Ovary (tissue), 9 donors: ENCODE results near the gene RND1. TPM values are rescaled to one million over a fixed set of nuclear protein-coding genes. Genes with fewer than 3 reads are reported as not detected.
"Not testable (repeated sequence)": the region's sequence is repeated elsewhere in the genome, so short reads cannot be mapped to it uniquely, and the experiment has no call there.

ENCODE experiments used
- DNase-seq, 5 donors: peaks; one replicate each; pipeline ENCODE4 v3.0.0-alpha.2; 2019 to 2020
- H3K27ac ChIP-seq, 2 donors: fragments of 200-600 bp; one replicate each; pipeline versions ENCODE4 v1.5.1 to v1.8.0; 2019 to 2022
- H3K27me3 ChIP-seq: fragments of 200-600 bp; one replicate; pipeline ENCODE4 v1.8.0; 2022
- H3K36me3 ChIP-seq: fragments of 200-600 bp; sonication (generic); one replicate; pipeline ENCODE4 v1.5.1; 2019
- H3K4me1 ChIP-seq: one replicate; pipeline ENCODE4 v1.8.1; 2013; ENCODE audit warnings: mild to moderate bottlenecking, moderate library complexity; ENCODE audit not compliant: insufficient read depth
- H3K4me3 ChIP-seq: fragments of 200-600 bp; sonication (generic); one replicate; pipeline ENCODE4 v1.5.1; 2017
- H3K9me3 ChIP-seq, 2 donors: fragments of 200-600 bp in 1 of 2; sonication (generic) in 1 of 2; one replicate each; pipeline versions ENCODE4 v1.5.1 to v1.8.1; 2013 to 2019; ENCODE audit warnings: mild to moderate bottlenecking in 1 of 2, moderate library complexity in 1 of 2
- EP300 ChIP-seq: sonication (generic); formaldehyde crosslinking; IDR thresholded peaks from one replicate; pipeline ENCODE4 v1.6.1; 2017; ENCODE audit warnings: antibody characterized with exemption
- POLR2A ChIP-seq: fragments of 450-650 bp; IDR thresholded peaks from one replicate; pipeline ENCODE4 v1.6.1; 2017; ENCODE audit warnings: antibody characterized with exemption, mild to moderate bottlenecking, moderate library complexity
- WGBS, 3 donors: extraction: QIAGEN DNeasy Blood & Tissue Kit in 1 of 3; methylation state at CpG; one replicate each; pipeline versions ENCODE4 v1.1.5 to v1.1.7; 2013 to 2017; 5-methylcytosine and 5-hydroxymethylcytosine counted together
- intact Hi-C, 4 donors: fragments of 100-400 bp; cut with DNase I; formaldehyde crosslinking; loops; one replicate each; pipeline versions ENCODE4 v1.11.0 to v1.15.1; 2022 to 2023
- polyA plus RNA-seq, 2 donors: library from polyadenylated mRNA; stranded (reverse); fragments of 200-250 nt in 1 of 2; fragments of 350-450 nt in 1 of 2; fragmentation: Illumina TruSeq in 1 of 2; extraction: RNeasy Lipid Tissue Mini Kit (QIAGEN cat#74804) in 1 of 2; gene quantifications; one replicate each; pipeline ENCODE4 v1.2.3, GENCODE V29; 2013 to 2014
- total RNA-seq, 7 donors: library from RNA; depleted of rRNA in 2 of 7; stranded (reverse); fragments of >200 nt in 2 of 7; fragmentation: NEBNext Ultra II Directional in 3 of 7; extraction: Animal tissue kit (Norgen Biotek cat#: 25700) in 3 of 7; gene quantifications; one replicate each; pipeline versions ENCODE4 v1.1.0 to v1.2.4, GENCODE V29; 2016 to 2023
- TF ChIP-seq, protein P1 (sequence below), 3 donors: fragments of 450-650 bp in 2 of 3; fragments of 200-600 bp in 1 of 3; IDR thresholded peaks; one replicate each; pipeline versions ENCODE4 v1.5.1 to v1.8.0; 2016 to 2022; ENCODE audit warnings: antibody characterized with exemption in 3 of 3, mild to moderate bottlenecking in 1 of 3
- donor health status: DM: no; HTN: no; CAD: no; lungs with moderate emphysema.
- donor health status: DM: no; HTN: no; CAD: no.
- donor health status: Bipolar disorder and iron deficiency.
- donor health status: DM: yes; HTN: yes; CAD: no.
- donor health status: DM: no; HTN: no; CAD: no.
- donor health status: DM: yes; HTN: yes; CAD: no.

Gene RND1
- total and polyA plus RNA-seq, 9 donors = 0.23 to 3.8 (median 0.62) TPM

DNA sequence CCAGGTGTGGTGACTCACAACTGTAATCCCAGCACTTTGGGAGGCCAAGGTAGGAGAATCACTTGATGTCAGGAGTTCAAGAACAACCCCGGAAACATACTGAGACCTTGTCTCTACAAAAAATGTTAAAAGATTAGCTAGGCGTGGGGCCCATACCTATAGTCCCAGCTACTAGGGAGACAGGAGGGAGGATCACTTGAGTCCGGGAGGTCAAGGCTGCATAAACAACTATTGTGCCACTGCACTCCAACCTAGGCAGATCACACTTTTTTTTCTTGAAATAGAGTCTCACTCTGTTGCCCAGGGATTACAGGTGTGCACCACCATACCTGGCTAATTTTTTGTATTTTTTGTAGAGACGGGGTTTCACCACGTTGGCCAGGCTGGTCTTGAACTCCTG is 6.1 kb downstream of the RND1 start:
- Histone ChIP-seq H3K9me3 (no peaks in the 10 kb centered on the region), H3K27ac (no peak overlapping the region), H3K36me3 (no peaks in the 10 kb centered on the region), H3K27me3 (no peaks in the 10 kb centered on the region), H3K4me3 (no peak overlapping the region), H3K4me1 (no peaks in the 10 kb centered on the region)
- DNase-seq = no peak
- WGBS, 3 donors = 81 to 86% (median 84%) methylated on average over 5 of the region's 5 CpGs
- intact Hi-C loops = loop anchor here in 3 of 4 donors (5.0 to 10.0 kb wide), 2 partner anchors 33 to 135 kb away; partner anchors contain the start of gene DDN (in 1 of the 3)
- TF ChIP-seq, protein P1, sequence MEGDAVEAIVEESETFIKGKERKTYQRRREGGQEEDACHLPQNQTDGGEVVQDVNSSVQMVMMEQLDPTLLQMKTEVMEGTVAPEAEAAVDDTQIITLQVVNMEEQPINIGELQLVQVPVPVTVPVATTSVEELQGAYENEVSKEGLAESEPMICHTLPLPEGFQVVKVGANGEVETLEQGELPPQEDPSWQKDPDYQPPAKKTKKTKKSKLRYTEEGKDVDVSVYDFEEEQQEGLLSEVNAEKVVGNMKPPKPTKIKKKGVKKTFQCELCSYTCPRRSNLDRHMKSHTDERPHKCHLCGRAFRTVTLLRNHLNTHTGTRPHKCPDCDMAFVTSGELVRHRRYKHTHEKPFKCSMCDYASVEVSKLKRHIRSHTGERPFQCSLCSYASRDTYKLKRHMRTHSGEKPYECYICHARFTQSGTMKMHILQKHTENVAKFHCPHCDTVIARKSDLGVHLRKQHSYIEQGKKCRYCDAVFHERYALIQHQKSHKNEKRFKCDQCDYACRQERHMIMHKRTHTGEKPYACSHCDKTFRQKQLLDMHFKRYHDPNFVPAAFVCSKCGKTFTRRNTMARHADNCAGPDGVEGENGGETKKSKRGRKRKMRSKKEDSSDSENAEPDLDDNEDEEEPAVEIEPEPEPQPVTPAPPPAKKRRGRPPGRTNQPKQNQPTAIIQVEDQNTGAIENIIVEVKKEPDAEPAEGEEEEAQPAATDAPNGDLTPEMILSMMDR (IDR thresholded peaks at IDR 0.05) = no peak
- TF ChIP-seq POLR2A = no peak
- no peak for TF ChIP-seq EP300

DNA sequence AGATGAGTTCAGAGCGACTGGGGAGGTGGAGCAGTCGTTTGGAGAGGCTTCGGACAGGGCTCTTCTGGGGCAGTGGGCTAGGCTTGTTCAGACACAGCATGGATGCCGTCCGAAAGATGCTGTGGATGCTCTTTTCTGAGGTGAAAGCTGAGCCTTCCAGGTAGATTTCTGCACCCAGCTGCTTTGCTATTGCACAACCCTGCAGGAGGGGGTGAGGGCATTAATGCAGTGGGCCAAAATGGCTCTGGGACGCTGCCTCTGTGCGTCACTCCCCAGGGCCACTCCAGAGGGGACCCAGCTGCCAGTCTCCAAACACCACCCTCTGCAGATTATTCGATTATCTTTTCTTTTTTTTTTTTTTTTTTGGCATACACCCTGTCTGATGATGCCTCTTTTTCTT is 7.6 kb downstream of the RND1 start:
- no peaks in the 10 kb centered on the region for H3K9me3 ChIP-seq
- TF ChIP-seq POLR2A (no peak), EP300 (no peak)
- TF ChIP-seq, protein P1 (IDR thresholded peaks at IDR 0.05) = no peak
- no peak overlapping the region for H3K4me3 ChIP-seq
- intact Hi-C loops = loop anchor here in 2 of 4 donors (5.0 kb wide), 1 partner anchor 34 kb away; no protein-coding TSS in a partner anchor
- 75 to 84% (median 81%) methylated on average over 8 of the region's 8 CpGs for WGBS, 3 donors
- H3K36me3 ChIP-seq = no peaks in the 10 kb centered on the region
- H3K27me3 ChIP-seq = no peaks in the 10 kb centered on the region
- peaks cover under 1% of the 10 kb centered on the region for H3K4me1 ChIP-seq
- no peak for DNase-seq
- H3K27ac ChIP-seq = no peak overlapping the region

DNA sequence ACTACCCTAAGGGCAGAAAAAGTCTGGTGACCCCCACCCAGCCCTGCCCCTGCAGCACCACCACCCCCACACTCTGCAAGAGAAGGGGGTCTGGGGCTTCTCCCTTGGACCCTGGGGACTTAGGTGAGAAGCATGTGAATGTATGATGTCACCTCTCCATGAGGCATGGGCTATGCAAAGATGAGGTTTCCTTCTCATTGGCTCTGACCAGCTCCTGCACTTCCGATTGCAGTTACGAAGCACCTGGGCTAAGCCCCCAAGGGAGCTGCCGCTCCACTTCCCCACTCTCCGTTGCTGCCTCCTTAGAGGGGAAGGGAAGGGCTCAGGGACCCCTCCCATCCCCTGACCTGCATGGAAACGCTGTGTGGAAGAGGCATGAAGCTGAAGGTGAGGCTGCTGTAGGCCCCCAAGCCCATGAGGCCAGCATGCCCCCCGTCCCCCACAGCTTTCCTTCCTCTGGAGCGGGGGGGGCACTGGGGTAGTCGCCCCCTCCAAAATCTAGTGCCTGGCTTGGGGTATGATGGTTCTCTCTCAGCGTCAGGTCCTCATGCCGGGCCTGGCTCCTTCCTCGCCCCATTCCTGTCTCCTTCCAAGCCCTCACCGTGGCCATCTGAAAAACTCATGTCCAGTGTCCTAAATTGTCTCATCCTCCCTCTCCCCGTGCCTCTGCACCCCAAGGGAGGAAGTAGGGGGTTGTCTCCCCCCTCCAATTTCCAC is 8.2 kb downstream of the RND1 start:
- TF ChIP-seq, protein P1 (IDR thresholded peaks at IDR 0.05) = no peak
- TF ChIP-seq POLR2A = no peak
- no peak for TF ChIP-seq EP300
- H3K36me3 ChIP-seq = no peaks in the 10 kb centered on the region
- no peaks in the 10 kb centered on the region for H3K9me3 ChIP-seq
- H3K27ac ChIP-seq = no peak overlapping the region
- no peaks in the 10 kb centered on the region for H3K27me3 ChIP-seq
- H3K4me3 ChIP-seq = no peak overlapping the region
- no peak for DNase-seq
- WGBS, 3 donors = 76 to 82% (median 78%) methylated on average over 13 of the region's 13 CpGs
- intact Hi-C loops = loop anchor here in 2 of 4 donors (5.0 kb wide), 1 partner anchor 35 kb away; no protein-coding TSS in a partner anchor
- H3K4me1 ChIP-seq = peaks cover 2% of the 10 kb centered on the region

DNA sequence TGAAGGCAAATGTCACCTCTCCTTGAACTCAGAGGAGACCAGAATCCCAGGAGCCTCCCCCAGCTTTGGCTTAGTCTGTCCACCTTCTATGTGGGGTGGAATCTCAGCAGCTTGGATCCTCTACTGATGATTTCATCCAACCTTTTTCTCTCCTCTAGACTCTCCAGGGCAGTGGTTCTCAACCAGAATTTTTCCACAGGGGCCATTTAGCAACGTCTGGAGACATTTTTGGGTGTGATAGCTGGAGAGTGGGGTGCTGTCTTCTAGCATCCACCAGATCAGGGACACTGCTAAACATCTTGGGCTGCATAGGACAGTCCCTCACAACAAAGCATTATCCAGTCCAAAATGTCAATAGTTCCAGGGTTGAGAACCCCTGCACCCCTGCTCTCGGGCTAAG is 9.3 kb downstream of the RND1 start:
- 42 to 45% (median 43%) methylated on average over 2 of the region's 2 CpGs for WGBS, 3 donors
- Histone ChIP-seq H3K4me1 (peaks cover 2% of the 10 kb centered on the region), H3K9me3 (no peaks in the 10 kb centered on the region), H3K36me3 (no peaks in the 10 kb centered on the region), H3K27ac (no peak overlapping the region), H3K4me3 (no peak overlapping the region), H3K27me3 (no peaks in the 10 kb centered on the region)
- DNase-seq = no peak
- intact Hi-C loops = loop anchor here in 2 of 4 donors (5.0 kb wide), 1 partner anchor 36 kb away; no protein-coding TSS in a partner anchor
- no peak for TF ChIP-seq POLR2A
- TF ChIP-seq EP300 = no peak

DNA sequence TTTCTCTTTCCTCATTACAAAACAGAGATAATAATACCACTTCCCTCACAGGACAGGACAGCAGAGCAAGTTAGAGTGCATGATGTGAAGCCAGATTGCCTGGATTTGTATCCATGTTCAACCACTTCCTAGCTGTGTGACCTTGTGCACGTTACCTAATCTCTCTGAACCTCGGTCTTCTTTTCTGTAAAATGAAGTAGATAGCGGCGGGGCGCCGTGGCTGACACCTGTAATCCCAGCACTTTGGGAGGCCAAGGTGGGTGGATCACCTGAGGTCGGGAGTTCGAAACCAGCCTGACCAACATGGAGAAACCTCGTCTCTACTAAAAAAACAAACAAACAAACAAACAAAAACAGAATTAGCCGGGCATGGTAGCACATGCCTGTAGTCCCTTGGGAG is 10.7 kb downstream of the RND1 start:
- H3K4me3 ChIP-seq, H3K27ac ChIP-seq, H3K9me3 ChIP-seq, H3K4me1 ChIP-seq, H3K27me3 ChIP-seq, H3K36me3 ChIP-seq, DNase-seq: not testable (repeated sequence)
- intact Hi-C loops = loop anchor here in 3 of 4 donors (5.0 kb wide), 4 partner anchors 37 to 142 kb away; partner anchors contain the start of gene DDN (in 1 of the 3)
- 78 to 84% (median 79%) methylated on average over 10 of the region's 10 CpGs for WGBS, 3 donors
